GM10266 (cell line): ENCODE data around the gene RALBP1.

Source experiments
- DNase-seq: peaks from one replicate; pipeline ENCODE4 v3.0.0; 2012; ENCODE audit errors: extremely low spot score
- CTCF ChIP-seq: IDR thresholded peaks from 2 replicates; pipeline ENCODE4 v1.5.1; 2012; ENCODE audit warnings: mild to moderate bottlenecking, low read depth; ENCODE audit not compliant: control insufficient read depth, insufficient read depth; ENCODE audit errors: missing control alignments

The RALBP1 gene

GRCh38 chr18:9455718-9456511 lies 19.4 kb upstream of the RALBP1 start:
- no peak for DNase-seq
- TF ChIP-seq CTCF: no peak

- no peak for DNase-seq
- no peak for TF ChIP-seq CTCF
These were observed 9.2 kb upstream of the RALBP1 start for GRCh38 chr18:9466127-9466526.

- no peak for DNase-seq
- TF ChIP-seq CTCF: no peak
These were observed 8.5 kb upstream of the RALBP1 start for GRCh38 chr18:9466846-9467245.

DNA sequence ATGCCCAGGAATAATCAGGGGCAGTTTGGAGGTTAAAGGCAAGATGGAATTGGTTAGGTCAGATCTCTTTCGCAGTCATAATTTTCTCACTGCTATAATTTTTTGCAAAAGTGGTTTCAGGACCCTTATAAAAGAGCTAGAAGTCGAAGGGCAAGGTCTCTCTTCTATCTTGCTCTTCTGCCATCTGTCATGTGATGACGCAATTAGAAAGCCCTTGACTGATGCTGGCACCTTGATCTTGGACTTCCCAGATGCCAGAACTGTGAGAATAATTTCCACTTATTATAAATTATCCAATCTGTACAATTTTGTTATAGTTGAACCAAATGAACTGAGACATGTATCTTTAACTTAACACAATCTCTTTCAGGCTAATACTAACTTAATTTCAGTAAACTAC lies 6.3 kb upstream of the RALBP1 start:
- no peak for DNase-seq
- TF ChIP-seq CTCF: no peak

- DNase-seq: no peak
- TF ChIP-seq CTCF: no peak
These were observed 5.6 kb upstream of the RALBP1 start for GRCh38 chr18:9469685-9470084.

- no peak for TF ChIP-seq CTCF
- no peak for DNase-seq
These were observed 968 bp upstream of the RALBP1 start for GRCh38 chr18:9474108-9474982.
